ENCODE measurements around the gene CEACAM19. TPM values are rescaled to one million over a fixed set of nuclear protein-coding genes. Genes with fewer than 3 reads are reported as not detected.

The CEACAM19 gene
- total RNA-seq, 3 donors from 2014 or later, result 0.33 to 0.86 (median 0.74) TPM

GRCh38 chr19:44694184-44694579 lies 22.9 kb downstream of the CEACAM19 start:
- Mint-ChIP-seq H3K4me1 (ENCODE audit: low read depth) (peaks cover 27% of the 10 kb centered on the region), H3K9me3 (no peaks in the 10 kb centered on the region), H3K27me3 (ENCODE audit: low read depth) (no peaks in the 10 kb centered on the region), H3K36me3 (ENCODE audit: insufficient read depth) (no peaks in the 10 kb centered on the region), H3K4me3 (no peak overlapping the region)
- DNase-seq (peak; percentile 17), ATAC-seq (no peak)

GRCh38 chr19:44696939-44697669 lies 25.8 kb downstream of the CEACAM19 start:
- Mint-ChIP-seq H3K4me1 (ENCODE audit: low read depth) (peaks cover 13% of the 10 kb centered on the region), H3K36me3 (ENCODE audit: insufficient read depth) (no peaks in the 10 kb centered on the region), H3K9me3 (no peaks in the 10 kb centered on the region), H3K27me3 (ENCODE audit: low read depth) (no peaks in the 10 kb centered on the region), H3K4me3 (no peak overlapping the region)
- no peak for DNase-seq
- ATAC-seq, result no peak

DNA sequence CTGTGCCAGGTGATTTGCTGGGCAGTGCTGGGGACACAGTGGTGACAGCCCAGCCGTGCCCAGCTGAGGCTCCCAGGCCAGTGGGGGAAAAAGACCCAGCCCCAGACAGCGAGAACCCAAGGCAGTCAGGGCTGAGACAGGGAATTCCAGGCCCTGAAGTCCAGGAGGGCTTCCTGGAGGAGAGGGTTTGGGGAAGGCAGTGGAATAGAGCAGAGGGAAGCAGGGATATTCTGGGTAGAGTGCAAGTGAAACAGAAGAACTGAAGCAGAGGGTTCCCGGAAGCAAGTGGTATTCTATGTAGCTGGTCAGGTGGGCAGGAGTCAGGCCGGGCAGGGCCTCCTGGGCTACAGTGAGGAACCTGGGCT lies 26.4 kb downstream of the CEACAM19 start:
- Mint-ChIP-seq H3K27me3 (ENCODE audit: low read depth) (no peaks in the 10 kb centered on the region), H3K4me1 (ENCODE audit: low read depth) (peaks cover 7% of the 10 kb centered on the region), H3K4me3 (no peak overlapping the region), H3K36me3 (ENCODE audit: insufficient read depth) (no peaks in the 10 kb centered on the region), H3K9me3 (no peaks in the 10 kb centered on the region)
- DNase-seq, result no peak
- no peak for ATAC-seq

GRCh38 chr19:44698492-44699201 lies 27.4 kb downstream of the CEACAM19 start, which contains the start of gene CEACAM16:
TSS of gene CEACAM16 (plus strand) at chr19:44699151. CDS start at chr19:44701457, 2,306 bp downstream.
- H3K4me3 Mint-ChIP-seq, result no peak within 1 kb of the TSS

DNA sequence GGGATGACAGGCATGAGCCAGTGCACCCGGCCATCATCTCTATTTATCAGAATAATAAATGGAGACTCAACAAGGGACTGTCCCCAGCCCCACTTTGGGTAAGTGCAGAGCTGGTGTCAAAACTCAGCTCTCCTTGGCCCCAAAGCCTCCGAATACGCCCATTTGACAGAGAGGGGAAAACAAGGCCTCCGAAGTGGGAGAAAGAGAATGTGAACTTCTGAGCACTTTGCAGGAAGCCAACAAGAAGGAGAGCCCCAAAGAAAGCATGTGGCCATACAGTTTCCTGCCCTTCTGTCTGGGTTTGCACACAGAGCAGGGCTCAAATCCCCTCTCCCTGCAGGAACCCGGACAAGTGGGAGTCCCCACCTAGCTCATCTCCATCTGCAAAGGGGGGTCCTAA lies 29.3 kb downstream of the CEACAM19 start:
- DNase-seq (no peak), ATAC-seq (no peak)
- H3K9me3 Mint-ChIP-seq, result no peaks in the 10 kb centered on the region
- no peaks in the 10 kb centered on the region for H3K27me3 Mint-ChIP-seq (ENCODE audit: low read depth)
- H3K4me3 Mint-ChIP-seq, result no peak overlapping the region
- no peaks in the 10 kb centered on the region for H3K4me1 Mint-ChIP-seq (ENCODE audit: low read depth)
- no peaks in the 10 kb centered on the region for H3K36me3 Mint-ChIP-seq (ENCODE audit: insufficient read depth)

More at GRCh38 chr19:44698492-44699201, 27.4 kb downstream of the CEACAM19 start, which contains the start of gene CEACAM16:
- Mint-ChIP-seq H3K4me1 (ENCODE audit: low read depth) (peaks cover 4% of the 10 kb centered on the region), H3K27me3 (ENCODE audit: low read depth) (no peaks in the 10 kb centered on the region), H3K9me3 (no peaks in the 10 kb centered on the region), H3K36me3 (ENCODE audit: insufficient read depth) (no peaks in the 10 kb centered on the region)
- no peak for DNase-seq
- ATAC-seq, result no peak

GRCh38 chr19:44701228-44701627 lies 29.9 kb downstream of the CEACAM19 start:
- Mint-ChIP-seq H3K36me3 (ENCODE audit: insufficient read depth) (no peaks in the 10 kb centered on the region), H3K27me3 (ENCODE audit: low read depth) (no peaks in the 10 kb centered on the region), H3K4me1 (ENCODE audit: low read depth) (no peaks in the 10 kb centered on the region), H3K9me3 (no peaks in the 10 kb centered on the region), H3K4me3 (no peak overlapping the region)
- ATAC-seq (no peak), DNase-seq (no peak)

- Mint-ChIP-seq H3K4me3 (no peak overlapping the region), H3K9me3 (no peaks in the 10 kb centered on the region), H3K36me3 (ENCODE audit: insufficient read depth) (no peaks in the 10 kb centered on the region), H3K4me1 (ENCODE audit: low read depth) (no peaks in the 10 kb centered on the region), H3K27me3 (ENCODE audit: low read depth) (no peaks in the 10 kb centered on the region)
- ATAC-seq (no peak), DNase-seq (no peak)
Observed at GRCh38 chr19:44702551-44703176, 31.4 kb downstream of the CEACAM19 start.

DNA sequence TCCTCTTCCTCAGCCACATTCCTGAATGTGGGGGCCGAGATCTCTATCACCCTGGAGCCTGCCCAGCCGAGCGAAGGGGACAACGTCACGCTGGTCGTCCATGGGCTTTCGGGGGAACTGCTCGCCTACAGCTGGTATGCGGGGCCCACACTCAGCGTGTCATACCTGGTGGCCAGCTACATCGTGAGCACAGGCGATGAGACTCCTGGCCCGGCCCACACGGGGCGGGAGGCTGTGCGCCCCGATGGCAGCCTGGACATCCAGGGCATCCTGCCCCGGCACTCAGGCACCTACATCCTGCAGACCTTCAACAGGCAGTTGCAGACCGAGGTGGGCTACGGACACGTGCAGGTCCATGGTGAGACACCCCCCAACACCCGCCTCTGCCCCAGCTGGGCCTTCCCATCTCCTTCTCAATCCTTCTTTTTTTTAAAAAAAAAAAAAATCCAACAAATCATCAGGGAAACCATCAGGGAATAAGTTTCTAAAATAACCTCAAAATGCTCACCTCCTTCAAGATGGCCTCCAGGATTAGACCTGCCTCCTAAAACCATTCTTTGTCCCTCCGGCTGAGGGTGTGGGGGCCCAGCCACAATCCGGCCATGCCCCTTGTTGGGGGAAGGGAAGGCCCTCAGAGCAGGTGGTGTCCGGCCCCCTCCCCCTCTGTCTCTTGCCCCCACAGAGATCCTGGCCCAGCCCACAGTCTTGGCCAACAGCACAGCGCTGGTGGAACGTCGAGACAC lies 32.2 kb downstream of the CEACAM19 start:
- H3K27me3 Mint-ChIP-seq (ENCODE audit: low read depth), result no peaks in the 10 kb centered on the region
- DNase-seq (no peak), ATAC-seq (no peak)
- H3K4me3 Mint-ChIP-seq, result no peak overlapping the region
- H3K36me3 Mint-ChIP-seq (ENCODE audit: insufficient read depth), result no peaks in the 10 kb centered on the region
- no peaks in the 10 kb centered on the region for H3K4me1 Mint-ChIP-seq (ENCODE audit: low read depth)
- H3K9me3 Mint-ChIP-seq, result no peaks in the 10 kb centered on the region

DNA sequence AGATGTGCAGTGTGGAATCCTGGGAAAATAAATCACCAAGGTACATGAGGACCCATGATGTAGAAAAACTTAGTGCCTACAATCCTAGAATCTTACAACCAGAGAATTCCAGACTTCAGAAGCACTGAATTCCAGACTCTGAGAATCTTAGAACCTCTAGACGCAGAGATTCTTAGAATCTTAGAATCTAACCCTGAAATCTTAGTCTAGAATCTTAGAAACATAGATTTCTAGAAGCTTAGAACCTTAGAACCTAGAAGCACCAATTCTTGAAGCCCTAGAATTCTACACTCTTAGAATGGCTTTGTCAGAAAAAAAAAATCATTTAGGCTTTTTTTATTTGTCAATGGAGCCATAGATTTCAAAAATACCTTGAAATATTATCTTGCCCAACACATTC lies 33.7 kb downstream of the CEACAM19 start:
- no peaks in the 10 kb centered on the region for H3K9me3 Mint-ChIP-seq
- H3K4me3 Mint-ChIP-seq, result no peak overlapping the region
- DNase-seq (no peak), ATAC-seq (no peak)
- H3K36me3 Mint-ChIP-seq (ENCODE audit: insufficient read depth), result no peaks in the 10 kb centered on the region
- no peaks in the 10 kb centered on the region for H3K4me1 Mint-ChIP-seq (ENCODE audit: low read depth)
- no peaks in the 10 kb centered on the region for H3K27me3 Mint-ChIP-seq (ENCODE audit: low read depth)

GRCh38 chr19:44705502-44706010 lies 34.3 kb downstream of the CEACAM19 start:
- Mint-ChIP-seq H3K4me1 (ENCODE audit: low read depth) (peaks cover under 1% of the 10 kb centered on the region), H3K9me3 (no peaks in the 10 kb centered on the region), H3K27me3 (ENCODE audit: low read depth) (no peaks in the 10 kb centered on the region), H3K36me3 (ENCODE audit: insufficient read depth) (no peaks in the 10 kb centered on the region), H3K4me3 (no peak overlapping the region)
- DNase-seq (no peak), ATAC-seq (no peak)

GRCh38 chr19:44706506-44707236 lies 35.4 kb downstream of the CEACAM19 start:
- DNase-seq, result no peak
- peaks cover 3% of the 10 kb centered on the region for H3K4me1 Mint-ChIP-seq (ENCODE audit: low read depth)
- ATAC-seq, result no peak
- no peak overlapping the region for H3K4me3 Mint-ChIP-seq
- no peaks in the 10 kb centered on the region for H3K9me3 Mint-ChIP-seq
- no peaks in the 10 kb centered on the region for H3K36me3 Mint-ChIP-seq (ENCODE audit: insufficient read depth)
- no peaks in the 10 kb centered on the region for H3K27me3 Mint-ChIP-seq (ENCODE audit: low read depth)

- no peak for ATAC-seq
- no peaks in the 10 kb centered on the region for H3K9me3 Mint-ChIP-seq
- H3K27me3 Mint-ChIP-seq (ENCODE audit: low read depth), result no peaks in the 10 kb centered on the region
- no peaks in the 10 kb centered on the region for H3K36me3 Mint-ChIP-seq (ENCODE audit: insufficient read depth)
- H3K4me1 Mint-ChIP-seq (ENCODE audit: low read depth), result peaks cover 3% of the 10 kb centered on the region
- H3K4me3 Mint-ChIP-seq, result no peak overlapping the region
- no peak for DNase-seq
Observed at GRCh38 chr19:44707794-44708193, 36.5 kb downstream of the CEACAM19 start.

GRCh38 chr19:44708940-44709339 lies 37.7 kb downstream of the CEACAM19 start:
- no peaks in the 10 kb centered on the region for H3K9me3 Mint-ChIP-seq
- no peaks in the 10 kb centered on the region for H3K36me3 Mint-ChIP-seq (ENCODE audit: insufficient read depth)
- no peak for DNase-seq

More at GRCh38 chr19:44708940-44709339, 37.7 kb downstream of the CEACAM19 start:
- Mint-ChIP-seq H3K27me3 (ENCODE audit: low read depth) (no peaks in the 10 kb centered on the region), H3K4me3 (no peak overlapping the region), H3K4me1 (ENCODE audit: low read depth) (peaks cover 3% of the 10 kb centered on the region)
- ATAC-seq, result no peak
